H1 (cell line): ENCODE measurements around the gene TBC1D9. TPM values are rescaled to one million over a fixed set of nuclear protein-coding genes. Genes with fewer than 3 reads are reported as not detected.

Experiments
- GTF2F1 ChIP-seq: IDR thresholded peaks from 2 replicates; pipeline ENCODE4 v1.6.1; 2012; ENCODE audit warnings: low read depth, low read length, improper control_type of control experiment, borderline replicate concordance
- HDAC6 ChIP-seq: IDR thresholded peaks from one replicate; pipeline ENCODE4 v1.7.1; 2012; ENCODE audit warnings: low read depth, mild to moderate bottlenecking, inconsistent platforms, low read length, moderate library complexity
- RFX5 ChIP-seq: IDR thresholded peaks from 2 replicates; pipeline ENCODE4 v1.6.1; 2011; ENCODE audit warnings: low read depth, low read length, improper control_type of control experiment, borderline replicate concordance
- SAP30 ChIP-seq: fragments of 300-600 bp; sonication (generic); IDR thresholded peaks from 2 replicates; pipeline ENCODE4 v1.7.1; 2012; ENCODE audit warnings: low read length, moderate library complexity, mild to moderate bottlenecking, inconsistent platforms; ENCODE audit not compliant: insufficient read depth, insufficient replicate concordance
- SP1 ChIP-seq: IDR thresholded peaks from 2 replicates; pipeline ENCODE4 v1.6.1; 2011; ENCODE audit warnings: low read depth, low read length
- polyA plus RNA-seq, 7 experiments: library from polyadenylated mRNA; depleted of rRNA in 3 of 7; stranded (reverse) in 5 of 7; unstranded in 2 of 7; fragments of >200 nt in 5 of 7; fragments of 200-250 nt in 2 of 7; gene quantifications; 1 replicate in 5 of 7; 2 replicates in 1 of 7; 4 replicates in 1 of 7; pipeline versions ENCODE4 v1.2.1 to v1.2.3, GENCODE V29; 2011 to 2013; ENCODE audit warnings: missing spikeins in 2 of 7, mixed read lengths in 2 of 7
- total RNA-seq: library from RNA; stranded (reverse); fragmentation: NEBNext Ultra II Directional; extraction: Animal tissue kit (Norgen Biotek cat#: 25700); gene quantifications from 2 replicates; pipeline ENCODE4 v1.2.1, GENCODE V29; 2021
- TF ChIP-seq, protein P1 (sequence below): fragments of 300-600 bp; sonication (generic); IDR thresholded peaks from 2 replicates; pipeline ENCODE4 v1.7.1; 2012; ENCODE audit warnings: low read length, moderate library complexity, mild to moderate bottlenecking, inconsistent platforms; ENCODE audit not compliant: insufficient replicate concordance

Gene TBC1D9
- total and polyA plus RNA-seq, 2 of the 8 experiments (the other 6 are each of a cell fraction or from before 2014, with no cell fraction given) = 0.94 to 1.0 TPM

DNA sequence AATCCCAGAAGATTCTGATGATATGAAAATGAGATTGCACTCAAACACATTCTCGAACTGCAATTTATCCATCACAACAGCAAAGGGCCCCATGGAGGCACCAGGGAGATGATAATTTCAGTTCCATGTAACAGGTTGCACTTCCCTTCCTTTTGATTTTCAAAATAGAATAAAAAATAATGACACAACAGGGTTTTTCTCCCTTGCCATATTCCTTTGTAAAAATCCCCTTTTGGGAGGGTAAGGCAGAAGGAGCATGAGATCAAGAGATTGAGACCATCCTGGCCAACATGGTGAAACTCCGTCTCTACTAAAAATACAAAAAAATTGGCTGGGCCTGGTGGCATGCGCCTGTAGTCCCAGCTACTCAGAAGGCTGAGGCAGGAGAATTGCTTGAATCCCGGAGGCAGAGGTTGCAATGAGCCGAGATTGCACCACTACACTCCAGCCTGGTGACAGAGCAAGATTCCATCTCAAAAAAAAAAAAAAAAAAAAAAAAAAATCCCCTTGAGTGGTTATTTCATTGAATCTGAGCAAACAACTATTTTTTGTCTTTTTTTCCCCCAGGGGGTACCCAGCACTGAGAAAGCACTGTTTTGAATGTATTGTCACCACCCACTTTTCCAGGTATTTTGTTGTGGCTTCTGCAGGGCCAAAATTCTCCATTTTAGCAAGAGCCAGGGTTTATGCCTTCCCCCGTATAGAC lies 26.7 kb downstream of the TBC1D9 start (continued):
- no peak for TF ChIP-seq RFX5
- TF ChIP-seq, protein P1, sequence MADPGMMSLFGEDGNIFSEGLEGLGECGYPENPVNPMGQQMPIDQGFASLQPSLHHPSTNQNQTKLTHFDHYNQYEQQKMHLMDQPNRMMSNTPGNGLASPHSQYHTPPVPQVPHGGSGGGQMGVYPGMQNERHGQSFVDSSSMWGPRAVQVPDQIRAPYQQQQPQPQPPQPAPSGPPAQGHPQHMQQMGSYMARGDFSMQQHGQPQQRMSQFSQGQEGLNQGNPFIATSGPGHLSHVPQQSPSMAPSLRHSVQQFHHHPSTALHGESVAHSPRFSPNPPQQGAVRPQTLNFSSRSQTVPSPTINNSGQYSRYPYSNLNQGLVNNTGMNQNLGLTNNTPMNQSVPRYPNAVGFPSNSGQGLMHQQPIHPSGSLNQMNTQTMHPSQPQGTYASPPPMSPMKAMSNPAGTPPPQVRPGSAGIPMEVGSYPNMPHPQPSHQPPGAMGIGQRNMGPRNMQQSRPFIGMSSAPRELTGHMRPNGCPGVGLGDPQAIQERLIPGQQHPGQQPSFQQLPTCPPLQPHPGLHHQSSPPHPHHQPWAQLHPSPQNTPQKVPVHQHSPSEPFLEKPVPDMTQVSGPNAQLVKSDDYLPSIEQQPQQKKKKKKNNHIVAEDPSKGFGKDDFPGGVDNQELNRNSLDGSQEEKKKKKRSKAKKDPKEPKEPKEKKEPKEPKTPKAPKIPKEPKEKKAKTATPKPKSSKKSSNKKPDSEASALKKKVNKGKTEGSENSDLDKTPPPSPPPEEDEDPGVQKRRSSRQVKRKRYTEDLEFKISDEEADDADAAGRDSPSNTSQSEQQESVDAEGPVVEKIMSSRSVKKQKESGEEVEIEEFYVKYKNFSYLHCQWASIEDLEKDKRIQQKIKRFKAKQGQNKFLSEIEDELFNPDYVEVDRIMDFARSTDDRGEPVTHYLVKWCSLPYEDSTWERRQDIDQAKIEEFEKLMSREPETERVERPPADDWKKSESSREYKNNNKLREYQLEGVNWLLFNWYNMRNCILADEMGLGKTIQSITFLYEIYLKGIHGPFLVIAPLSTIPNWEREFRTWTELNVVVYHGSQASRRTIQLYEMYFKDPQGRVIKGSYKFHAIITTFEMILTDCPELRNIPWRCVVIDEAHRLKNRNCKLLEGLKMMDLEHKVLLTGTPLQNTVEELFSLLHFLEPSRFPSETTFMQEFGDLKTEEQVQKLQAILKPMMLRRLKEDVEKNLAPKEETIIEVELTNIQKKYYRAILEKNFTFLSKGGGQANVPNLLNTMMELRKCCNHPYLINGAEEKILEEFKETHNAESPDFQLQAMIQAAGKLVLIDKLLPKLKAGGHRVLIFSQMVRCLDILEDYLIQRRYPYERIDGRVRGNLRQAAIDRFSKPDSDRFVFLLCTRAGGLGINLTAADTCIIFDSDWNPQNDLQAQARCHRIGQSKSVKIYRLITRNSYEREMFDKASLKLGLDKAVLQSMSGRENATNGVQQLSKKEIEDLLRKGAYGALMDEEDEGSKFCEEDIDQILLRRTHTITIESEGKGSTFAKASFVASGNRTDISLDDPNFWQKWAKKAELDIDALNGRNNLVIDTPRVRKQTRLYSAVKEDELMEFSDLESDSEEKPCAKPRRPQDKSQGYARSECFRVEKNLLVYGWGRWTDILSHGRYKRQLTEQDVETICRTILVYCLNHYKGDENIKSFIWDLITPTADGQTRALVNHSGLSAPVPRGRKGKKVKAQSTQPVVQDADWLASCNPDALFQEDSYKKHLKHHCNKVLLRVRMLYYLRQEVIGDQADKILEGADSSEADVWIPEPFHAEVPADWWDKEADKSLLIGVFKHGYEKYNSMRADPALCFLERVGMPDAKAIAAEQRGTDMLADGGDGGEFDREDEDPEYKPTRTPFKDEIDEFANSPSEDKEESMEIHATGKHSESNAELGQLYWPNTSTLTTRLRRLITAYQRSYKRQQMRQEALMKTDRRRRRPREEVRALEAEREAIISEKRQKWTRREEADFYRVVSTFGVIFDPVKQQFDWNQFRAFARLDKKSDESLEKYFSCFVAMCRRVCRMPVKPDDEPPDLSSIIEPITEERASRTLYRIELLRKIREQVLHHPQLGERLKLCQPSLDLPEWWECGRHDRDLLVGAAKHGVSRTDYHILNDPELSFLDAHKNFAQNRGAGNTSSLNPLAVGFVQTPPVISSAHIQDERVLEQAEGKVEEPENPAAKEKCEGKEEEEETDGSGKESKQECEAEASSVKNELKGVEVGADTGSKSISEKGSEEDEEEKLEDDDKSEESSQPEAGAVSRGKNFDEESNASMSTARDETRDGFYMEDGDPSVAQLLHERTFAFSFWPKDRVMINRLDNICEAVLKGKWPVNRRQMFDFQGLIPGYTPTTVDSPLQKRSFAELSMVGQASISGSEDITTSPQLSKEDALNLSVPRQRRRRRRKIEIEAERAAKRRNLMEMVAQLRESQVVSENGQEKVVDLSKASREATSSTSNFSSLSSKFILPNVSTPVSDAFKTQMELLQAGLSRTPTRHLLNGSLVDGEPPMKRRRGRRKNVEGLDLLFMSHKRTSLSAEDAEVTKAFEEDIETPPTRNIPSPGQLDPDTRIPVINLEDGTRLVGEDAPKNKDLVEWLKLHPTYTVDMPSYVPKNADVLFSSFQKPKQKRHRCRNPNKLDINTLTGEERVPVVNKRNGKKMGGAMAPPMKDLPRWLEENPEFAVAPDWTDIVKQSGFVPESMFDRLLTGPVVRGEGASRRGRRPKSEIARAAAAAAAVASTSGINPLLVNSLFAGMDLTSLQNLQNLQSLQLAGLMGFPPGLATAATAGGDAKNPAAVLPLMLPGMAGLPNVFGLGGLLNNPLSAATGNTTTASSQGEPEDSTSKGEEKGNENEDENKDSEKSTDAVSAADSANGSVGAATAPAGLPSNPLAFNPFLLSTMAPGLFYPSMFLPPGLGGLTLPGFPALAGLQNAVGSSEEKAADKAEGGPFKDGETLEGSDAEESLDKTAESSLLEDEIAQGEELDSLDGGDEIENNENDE = no peak
- TF ChIP-seq SAP30 = no peak
- no peak for TF ChIP-seq SP1
- TF ChIP-seq HDAC6 = no peak
- no peak for TF ChIP-seq GTF2F1
